Omental fat pad (tissue), 4 donors: ENCODE results near the gene CCDC124. TPM values are rescaled to one million over a fixed set of nuclear protein-coding genes. Genes with fewer than 3 reads are reported as not detected.

Experiments
- ATAC-seq: fragments of 150-250 bp; one replicate; pipeline ENCODE4 v1.9.1; 2016; ENCODE audit warnings: mild to moderate bottlenecking, moderate library complexity; ENCODE audit not compliant: low FRiP score
- DNase-seq: peaks from one replicate; pipeline ENCODE4 v3.0.0-alpha.2; 2019; ENCODE audit warnings: low spot score
- small RNA-seq: library from RNA; depleted of rRNA; stranded (forward); fragments of <200 nt; gene quantifications from one replicate; pipeline ENCODE3, GENCODE V24; 2016
- total RNA-seq, 4 donors: library from RNA; depleted of rRNA; stranded (reverse); fragments of >200 nt; gene quantifications; one replicate each; pipeline ENCODE4 v1.1.0, GENCODE V29; 2016
- TF ChIP-seq, protein P1 (sequence below), 3 donors: fragments of 450-650 bp; IDR thresholded peaks; one replicate each; pipeline ENCODE4 v1.5.1; 2016 to 2017; ENCODE audit warnings: antibody characterized with exemption in 3 of 3, mild to moderate bottlenecking in 3 of 3, moderate library complexity in 2 of 3

The CCDC124 gene
- total RNA-seq, 4 donors from 2014 or later = 34.7 to 73.4 (median 49.5) TPM

DNA sequence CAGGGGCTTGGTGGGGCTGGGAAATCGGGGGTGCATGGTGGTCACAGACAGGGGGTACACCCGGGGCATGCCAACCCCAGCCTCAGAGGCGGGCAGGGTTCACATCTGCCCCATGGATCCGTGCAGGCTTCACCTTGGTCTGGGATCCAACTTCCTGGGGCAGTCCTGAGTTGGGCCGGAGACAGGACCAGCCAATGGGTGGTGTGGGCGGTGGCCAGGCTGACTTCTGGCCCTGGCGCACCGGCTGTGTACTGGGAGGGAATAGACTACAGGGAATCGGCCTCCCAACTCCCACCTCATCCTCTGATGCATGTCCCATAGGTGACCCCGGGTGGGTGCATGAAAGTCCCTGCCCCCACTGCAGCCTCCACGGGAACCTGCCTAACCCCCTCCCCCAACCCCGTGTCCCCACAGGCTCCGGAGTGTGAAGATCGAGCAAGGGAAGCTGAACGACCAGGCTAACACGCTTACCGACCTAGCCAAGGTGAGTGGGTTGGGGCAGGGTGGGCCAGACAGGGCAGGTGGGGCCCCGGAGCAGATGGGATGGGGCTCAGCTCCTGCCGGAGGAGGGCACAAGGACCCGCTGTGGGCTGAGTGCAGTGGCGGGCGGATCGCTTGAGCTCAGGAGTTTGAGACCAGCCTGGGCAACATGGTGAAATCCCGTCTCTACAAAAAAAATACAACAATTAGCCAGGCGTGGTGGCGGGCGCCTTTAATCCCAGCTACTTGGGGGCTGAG lies 60.4 kb downstream of the CCDC124 start:
- TF ChIP-seq, protein P1, sequence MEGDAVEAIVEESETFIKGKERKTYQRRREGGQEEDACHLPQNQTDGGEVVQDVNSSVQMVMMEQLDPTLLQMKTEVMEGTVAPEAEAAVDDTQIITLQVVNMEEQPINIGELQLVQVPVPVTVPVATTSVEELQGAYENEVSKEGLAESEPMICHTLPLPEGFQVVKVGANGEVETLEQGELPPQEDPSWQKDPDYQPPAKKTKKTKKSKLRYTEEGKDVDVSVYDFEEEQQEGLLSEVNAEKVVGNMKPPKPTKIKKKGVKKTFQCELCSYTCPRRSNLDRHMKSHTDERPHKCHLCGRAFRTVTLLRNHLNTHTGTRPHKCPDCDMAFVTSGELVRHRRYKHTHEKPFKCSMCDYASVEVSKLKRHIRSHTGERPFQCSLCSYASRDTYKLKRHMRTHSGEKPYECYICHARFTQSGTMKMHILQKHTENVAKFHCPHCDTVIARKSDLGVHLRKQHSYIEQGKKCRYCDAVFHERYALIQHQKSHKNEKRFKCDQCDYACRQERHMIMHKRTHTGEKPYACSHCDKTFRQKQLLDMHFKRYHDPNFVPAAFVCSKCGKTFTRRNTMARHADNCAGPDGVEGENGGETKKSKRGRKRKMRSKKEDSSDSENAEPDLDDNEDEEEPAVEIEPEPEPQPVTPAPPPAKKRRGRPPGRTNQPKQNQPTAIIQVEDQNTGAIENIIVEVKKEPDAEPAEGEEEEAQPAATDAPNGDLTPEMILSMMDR (IDR thresholded peaks at IDR 0.05) = no peak

More for the DNA sequence above, 60.4 kb downstream of the CCDC124 start:
- DNase-seq (no peak), ATAC-seq (no peak)

Small RNA genes lying within 50 kb of the gene (small RNA-seq; reads per million reads assigned to genes)
- gene RNA5SP468 = not detected

Other genes with a start within 250 kb of the CCDC124 start
- gene UNC13A, start 244.7 kb upstream of the CCDC124 start, total RNA-seq = under 1 TPM; 0.09 to 0.24 (median 0.14) TPM
- gene MAP1S, start 213.5 kb upstream of the CCDC124 start, total RNA-seq = 10 to 100 TPM; 19.4 to 35.9 (median 23.8) TPM
- 1 to 10 TPM; 3.1 to 7.4 (median 4.9) TPM for gene FCHO1, start 181.5 kb upstream of the CCDC124 start, total RNA-seq
- under 1 TPM in 2 of 4 donors, not detected in 2; 0.19 to 0.32 TPM for gene B3GNT3, start 137.9 kb upstream of the CCDC124 start, total RNA-seq
- 1 to 10 TPM in 1 of 4 donors, not detected in 3; 2.7 TPM for gene INSL3, start 111.5 kb upstream of the CCDC124 start, total RNA-seq
- gene JAK3, start 85.0 kb upstream of the CCDC124 start, total RNA-seq = 10 to 100 TPM in 2 of 4 donors, 1 to 10 TPM in 2; 2.3 to 25.1 (median 13.4) TPM
- 1,000 to 10,000 TPM; 1,225 to 1,599 (median 1,335) TPM for gene RPL18A, start 73.1 kb upstream of the CCDC124 start, total RNA-seq
- gene SLC5A5, start 61.1 kb upstream of the CCDC124 start, total RNA-seq = under 1 TPM in 1 of 4 donors, not detected in 3; 0.09 TPM
- gene KCNN1, start 34.1 kb downstream of the CCDC124 start, total RNA-seq = 1 to 10 TPM in 1 of 4 donors, under 1 TPM in 2, not detected in 1; 0.12 to 1.0 (median 0.88) TPM
- 100 to 1,000 TPM in 1 of 4 donors, 10 to 100 TPM in 3; 16.0 to 117 (median 30.3) TPM for gene ARRDC2, start 75.2 kb downstream of the CCDC124 start, total RNA-seq
- 1 to 10 TPM; 1.1 to 4.4 (median 1.6) TPM for gene IL12RB1, start 153.9 kb downstream of the CCDC124 start, total RNA-seq
- gene MAST3, start 164.8 kb downstream of the CCDC124 start, total RNA-seq = 10 to 100 TPM in 2 of 4 donors, 1 to 10 TPM in 2; 4.5 to 14.8 (median 8.9) TPM
- gene PIK3R2, start 220.1 kb downstream of the CCDC124 start, total RNA-seq = 10 to 100 TPM in 1 of 4 donors, 1 to 10 TPM in 3; 6.3 to 11.7 (median 7.4) TPM
- 100 to 1,000 TPM in 2 of 4 donors, 10 to 100 TPM in 2; 74.8 to 466 (median 148) TPM for gene IFI30, start 240.8 kb downstream of the CCDC124 start, total RNA-seq